Ascending aorta (tissue), 2 donors: ENCODE data around the gene MYBPC2. TPM values are rescaled to one million over a fixed set of nuclear protein-coding genes. Genes with fewer than 3 reads are reported as not detected.

Experiments
- DNase-seq, 2 donors: peaks; one replicate each; pipeline ENCODE4 v3.0.0-alpha.2; 2019; ENCODE audit warnings: low spot score in 2 of 2
- H3K27ac ChIP-seq, 2 donors: fragments of 200-600 bp; sonication (generic); one replicate each; pipeline ENCODE4 v1.5.1; 2016 to 2017; ENCODE audit warnings: mild to moderate bottlenecking in 1 of 2
- H3K27me3 ChIP-seq: fragments of 200-600 bp; sonication (generic); one replicate; pipeline ENCODE4 v1.5.1; 2017
- H3K36me3 ChIP-seq, 2 donors: fragments of 200-600 bp; sonication (generic); one replicate each; pipeline ENCODE4 v1.5.1; 2016
- H3K4me1 ChIP-seq, 2 donors: fragments of 200-600 bp; sonication (generic); one replicate each; pipeline ENCODE4 v1.5.1; 2016 to 2017; ENCODE audit warnings: mild to moderate bottlenecking in 1 of 2
- H3K4me3 ChIP-seq, 2 donors: fragments of 200-600 bp; sonication (generic); one replicate each; pipeline ENCODE4 v1.5.1; 2016 to 2017; ENCODE audit warnings: mild to moderate bottlenecking in 1 of 2
- H3K9me3 ChIP-seq, 2 donors: fragments of 200-600 bp; sonication (generic); one replicate each; pipeline ENCODE4 v1.5.1; 2016
- CTCF ChIP-seq, 3 experiments: fragments of 200-600 bp in 2 of 3; fragments of 450-650 bp in 1 of 3; sonication (generic) in 2 of 3; IDR thresholded peaks; one replicate each; pipeline ENCODE4 v1.5.1; 2016 to 2019; ENCODE audit warnings: antibody characterized with exemption in 3 of 3, mild to moderate bottlenecking in 1 of 3, moderate library complexity in 1 of 3
- intact Hi-C: fragments of 100-400 bp; cut with DNase I; formaldehyde crosslinking; loops from one replicate; pipeline ENCODE4 v1.15.1; 2023
- total RNA-seq: library from RNA; depleted of rRNA; stranded (reverse); fragments of >200 nt; gene quantifications from one replicate; pipeline ENCODE4 v1.1.0, GENCODE V29; 2016

Gene MYBPC2
- total RNA-seq, 1 donor from 2014 or later: not detected

- Histone ChIP-seq H3K4me1 (no peaks in the 10 kb centered on the region), H3K9me3 (peaks cover 0 to 5% of the 10 kb centered on the region in 2 donors), H3K27me3 (no peaks in the 10 kb centered on the region), H3K27ac (no peak overlapping the region), H3K36me3 (no peaks in the 10 kb centered on the region), H3K4me3 (no peak overlapping the region)
- intact Hi-C loops: no loop called here
- TF ChIP-seq CTCF (IDR thresholded peaks at IDR 0.05): no peak
- DNase-seq: no peak
Observed at GRCh38 chr19:50451223-50451534, 18.5 kb downstream of the MYBPC2 start.

DNA sequence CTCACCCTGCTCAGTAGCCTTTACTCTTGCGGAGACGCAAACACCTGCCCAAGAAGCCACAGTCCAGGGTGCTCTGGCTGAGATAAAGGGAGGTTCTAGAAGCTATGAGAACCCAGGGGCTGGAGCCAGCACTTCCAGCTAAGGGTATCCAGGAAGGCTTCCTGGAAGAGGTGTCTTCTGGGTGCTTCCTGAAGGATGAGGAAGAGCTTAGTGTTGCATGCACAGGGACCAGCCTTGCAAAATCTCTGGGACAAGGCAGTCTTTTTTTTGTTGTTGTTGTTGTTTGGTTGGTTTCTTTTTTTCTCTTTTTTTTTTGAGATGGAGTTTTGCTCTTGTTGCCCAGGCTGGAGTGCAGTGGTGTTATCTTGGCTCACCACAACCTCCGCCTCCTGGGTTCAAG is 20.6 kb downstream of the MYBPC2 start:
- H3K27ac ChIP-seq: no peak overlapping the region
- no peaks in the 10 kb centered on the region for H3K9me3 ChIP-seq
- intact Hi-C loops: no loop called here
- no peaks in the 10 kb centered on the region for H3K4me1 ChIP-seq
- H3K27me3 ChIP-seq: peaks cover 5% of the 10 kb centered on the region
- no peak overlapping the region for H3K4me3 ChIP-seq
- H3K36me3 ChIP-seq: no peaks in the 10 kb centered on the region
- no peak for TF ChIP-seq CTCF (IDR thresholded peaks at IDR 0.05)
- no peak for DNase-seq

GRCh38 chr19:50455992-50456391 is 23.3 kb downstream of the MYBPC2 start:
- TF ChIP-seq CTCF (IDR thresholded peaks at IDR 0.05): no peak
- Histone ChIP-seq H3K9me3 (no peaks in the 10 kb centered on the region), H3K36me3 (no peaks in the 10 kb centered on the region), H3K27ac (no peak overlapping the region), H3K4me1 (no peaks in the 10 kb centered on the region), H3K27me3 (peaks cover 5% of the 10 kb centered on the region), H3K4me3 (no peak overlapping the region)
- no peak for DNase-seq
- intact Hi-C loops: no loop called here

GRCh38 chr19:50457300-50457699 is 24.6 kb downstream of the MYBPC2 start:
- no peak for TF ChIP-seq CTCF (IDR thresholded peaks at IDR 0.05)
- intact Hi-C loops: no loop called here

DNA sequence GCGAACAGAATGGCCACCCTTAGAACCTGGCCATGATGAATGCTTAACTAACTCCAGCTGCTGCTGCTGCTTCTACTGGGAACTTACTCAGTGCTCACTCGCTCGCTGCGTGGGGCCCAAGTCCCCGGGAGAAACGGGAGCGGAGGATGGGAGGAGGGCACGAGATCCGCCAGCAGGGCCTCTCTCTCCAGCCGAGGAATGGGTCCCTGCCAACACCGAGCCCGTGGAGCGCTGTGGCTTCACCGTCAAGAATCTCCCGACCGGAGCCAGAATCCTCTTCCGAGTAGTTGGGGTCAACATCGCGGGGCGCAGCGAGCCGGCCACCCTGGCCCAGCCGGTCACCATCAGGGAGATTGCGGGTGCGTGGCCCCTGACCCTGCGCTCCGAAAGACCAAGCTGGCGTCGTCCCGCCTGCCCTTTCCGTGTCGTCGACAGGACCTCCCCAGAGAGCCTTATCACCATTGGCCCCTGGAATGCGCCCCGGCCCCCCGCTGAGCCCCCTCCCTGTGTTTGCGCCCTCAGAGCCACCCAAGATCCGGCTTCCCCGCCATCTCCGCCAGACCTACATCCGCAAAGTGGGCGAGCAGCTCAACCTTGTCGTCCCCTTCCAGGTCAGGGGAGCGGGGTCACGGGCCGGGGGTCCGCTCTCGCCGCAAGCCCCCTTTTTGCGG is 25.8 kb downstream of the MYBPC2 start:
- Histone ChIP-seq H3K27ac (no peak overlapping the region), H3K4me3 (no peak overlapping the region), H3K27me3 (peaks cover 5% of the 10 kb centered on the region), H3K4me1 (no peaks in the 10 kb centered on the region), H3K9me3 (no peaks in the 10 kb centered on the region), H3K36me3 (no peaks in the 10 kb centered on the region)
- intact Hi-C loops: no loop called here
- DNase-seq: no peak
- TF ChIP-seq CTCF (IDR thresholded peaks at IDR 0.05): no peak

More at GRCh38 chr19:50457300-50457699, 24.6 kb downstream of the MYBPC2 start:
- no peak overlapping the region for H3K27ac ChIP-seq
- no peak for DNase-seq
- H3K4me1 ChIP-seq: no peaks in the 10 kb centered on the region
- no peaks in the 10 kb centered on the region for H3K36me3 ChIP-seq
- no peaks in the 10 kb centered on the region for H3K9me3 ChIP-seq
- no peak overlapping the region for H3K4me3 ChIP-seq
- peaks cover 5% of the 10 kb centered on the region for H3K27me3 ChIP-seq

DNA sequence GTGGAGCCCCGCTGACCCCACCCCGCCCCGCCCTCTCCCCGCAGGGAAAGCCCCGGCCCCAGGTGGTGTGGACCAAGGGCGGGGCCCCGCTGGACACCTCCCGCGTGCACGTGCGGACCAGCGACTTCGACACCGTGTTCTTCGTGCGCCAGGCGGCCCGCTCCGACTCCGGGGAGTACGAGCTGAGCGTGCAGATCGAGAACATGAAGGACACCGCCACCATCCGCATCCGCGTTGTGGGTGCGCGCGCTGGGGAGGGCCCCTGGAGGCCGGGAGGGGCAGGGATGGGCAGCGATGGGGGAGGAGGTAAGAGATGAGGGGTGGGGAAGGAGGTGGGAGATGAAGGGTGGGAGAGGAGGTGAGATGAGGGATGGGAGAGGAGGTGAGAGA is 26.4 kb downstream of the MYBPC2 start:
- peaks cover 5% of the 10 kb centered on the region for H3K27me3 ChIP-seq
- intact Hi-C loops: no loop called here
- no peaks in the 10 kb centered on the region for H3K4me1 ChIP-seq
- TF ChIP-seq CTCF (IDR thresholded peaks at IDR 0.05): no peak
- H3K36me3 ChIP-seq: no peaks in the 10 kb centered on the region
- no peaks in the 10 kb centered on the region for H3K9me3 ChIP-seq
- no peak for DNase-seq
- no peak overlapping the region for H3K4me3 ChIP-seq
- no peak overlapping the region for H3K27ac ChIP-seq
